HG03103 (cell line): ENCODE measurements around the gene SRSF9.

ENCODE experiments used
- ATAC-seq: cut with Tn5 transposase; IDR thresholded peaks from one replicate; pipeline ENCODE4 v1.9.1; 2021; ENCODE audit warnings: low read depth; ENCODE audit not compliant: unreplicated experiment

SRSF9 gene

GRCh38 chr12:120483621-120484020 lies 14.1 kb upstream of the SRSF9 start:
- no peak for ATAC-seq

DNA sequence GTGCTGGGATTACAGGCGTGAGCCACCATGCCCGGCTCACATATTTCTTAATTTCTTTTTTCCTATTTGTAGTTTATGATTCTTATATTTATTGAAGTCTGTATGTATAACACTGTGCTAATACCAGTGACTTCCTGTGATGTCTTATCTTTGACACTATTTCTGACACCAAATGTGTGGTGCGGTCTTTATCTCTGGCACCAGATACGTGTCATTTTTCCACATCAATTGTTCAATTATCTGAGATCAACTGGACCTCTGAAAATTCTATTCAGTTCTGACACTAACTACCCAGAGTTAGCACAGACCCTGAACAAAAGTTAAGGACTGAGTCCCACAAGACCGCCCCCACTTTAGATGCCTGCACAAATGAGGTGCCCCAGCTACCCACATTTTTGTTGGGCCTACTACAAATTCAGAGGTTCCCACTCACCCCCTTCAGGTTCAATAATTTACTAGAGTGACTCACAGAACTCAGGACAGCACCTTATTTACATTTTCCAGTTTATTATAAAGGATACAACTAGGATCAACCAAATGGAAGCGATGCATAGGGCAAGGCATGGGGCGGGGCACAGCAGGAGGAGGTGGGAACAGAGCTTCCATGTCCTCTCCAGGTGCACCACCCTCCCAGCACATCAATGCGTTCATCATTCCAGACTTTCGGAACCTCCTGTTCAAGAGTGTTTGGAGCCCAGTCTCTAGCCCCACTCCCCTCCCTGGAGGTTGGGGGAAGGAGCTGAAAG lies 11.6 kb upstream of the SRSF9 start:
- no peak for ATAC-seq

DNA sequence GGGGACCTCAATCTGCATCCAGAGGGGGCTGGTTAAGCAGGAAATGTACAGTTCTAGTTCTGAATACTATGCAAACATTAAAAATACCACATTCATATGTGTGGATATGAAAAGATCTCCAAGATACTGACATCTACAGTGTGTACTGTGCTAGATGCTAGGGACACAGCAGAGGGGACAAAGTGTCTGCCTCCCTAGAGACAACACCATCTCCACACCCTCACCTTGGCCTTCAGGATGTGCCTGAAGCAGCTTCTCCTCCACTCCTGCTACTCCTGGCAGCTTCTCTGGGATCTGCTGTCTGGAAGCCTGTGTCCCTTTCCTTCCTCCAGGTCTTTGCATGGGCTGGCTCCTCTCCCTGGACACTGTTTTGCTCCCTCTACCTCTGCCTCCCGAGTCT lies 10.7 kb upstream of the SRSF9 start:
- ATAC-seq = no peak

DNA sequence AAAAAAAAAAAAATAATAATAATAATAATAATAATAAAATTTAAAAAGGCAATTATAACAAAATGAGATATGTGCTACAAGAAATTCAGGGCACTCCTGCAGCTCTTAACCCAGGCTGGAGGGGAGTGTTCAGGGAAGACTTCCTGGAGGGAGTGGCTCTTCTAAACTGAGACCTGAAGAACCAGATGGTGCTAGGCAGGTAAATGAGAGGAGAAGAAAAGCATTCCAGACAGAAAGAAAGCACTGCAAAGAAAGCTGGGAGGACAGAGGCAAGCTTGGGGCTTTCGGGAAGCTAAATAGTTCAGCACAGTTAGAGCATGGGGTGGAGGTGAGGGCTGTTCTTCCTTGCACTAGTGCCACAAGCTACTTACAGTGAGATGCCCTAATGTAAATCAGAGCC lies 9.9 kb upstream of the SRSF9 start:
- no peak for ATAC-seq

DNA sequence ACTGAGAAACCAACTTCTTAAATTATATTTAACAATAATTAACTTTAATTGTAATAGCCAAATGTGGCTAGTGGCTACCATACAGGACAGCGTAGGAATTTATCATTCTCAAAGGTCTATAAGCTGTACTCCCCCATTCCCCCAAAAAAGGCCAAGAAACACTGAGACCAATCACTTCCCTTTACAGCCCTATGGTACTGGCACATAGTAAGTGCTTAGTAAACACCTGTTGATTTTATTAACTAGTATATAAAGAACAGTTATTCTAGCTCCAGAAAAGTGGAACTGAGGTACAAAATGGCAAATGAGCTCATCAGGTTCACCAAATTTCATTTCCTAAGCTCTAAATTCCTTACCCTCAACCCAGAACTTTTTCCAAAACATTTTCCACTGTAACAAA lies 6.1 kb upstream of the SRSF9 start:
- no peak for ATAC-seq

DNA sequence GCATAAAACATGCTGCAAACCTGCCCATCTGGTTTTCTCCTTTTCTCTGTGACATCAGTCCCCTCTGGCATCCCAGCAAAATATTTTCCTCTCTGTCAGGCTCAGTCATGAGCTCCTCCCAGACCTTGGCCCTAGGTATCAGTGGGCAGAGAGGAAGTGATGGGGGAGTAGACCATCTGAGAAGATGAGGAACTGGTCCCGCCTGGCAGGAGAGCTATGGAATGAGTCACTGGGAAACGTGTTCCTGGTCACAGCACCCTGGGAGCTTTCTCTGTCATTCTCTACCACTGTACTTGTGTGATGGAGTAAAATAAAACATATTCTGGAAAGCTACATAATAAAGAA lies 5.0 kb upstream of the SRSF9 start:
- no peak for ATAC-seq

DNA sequence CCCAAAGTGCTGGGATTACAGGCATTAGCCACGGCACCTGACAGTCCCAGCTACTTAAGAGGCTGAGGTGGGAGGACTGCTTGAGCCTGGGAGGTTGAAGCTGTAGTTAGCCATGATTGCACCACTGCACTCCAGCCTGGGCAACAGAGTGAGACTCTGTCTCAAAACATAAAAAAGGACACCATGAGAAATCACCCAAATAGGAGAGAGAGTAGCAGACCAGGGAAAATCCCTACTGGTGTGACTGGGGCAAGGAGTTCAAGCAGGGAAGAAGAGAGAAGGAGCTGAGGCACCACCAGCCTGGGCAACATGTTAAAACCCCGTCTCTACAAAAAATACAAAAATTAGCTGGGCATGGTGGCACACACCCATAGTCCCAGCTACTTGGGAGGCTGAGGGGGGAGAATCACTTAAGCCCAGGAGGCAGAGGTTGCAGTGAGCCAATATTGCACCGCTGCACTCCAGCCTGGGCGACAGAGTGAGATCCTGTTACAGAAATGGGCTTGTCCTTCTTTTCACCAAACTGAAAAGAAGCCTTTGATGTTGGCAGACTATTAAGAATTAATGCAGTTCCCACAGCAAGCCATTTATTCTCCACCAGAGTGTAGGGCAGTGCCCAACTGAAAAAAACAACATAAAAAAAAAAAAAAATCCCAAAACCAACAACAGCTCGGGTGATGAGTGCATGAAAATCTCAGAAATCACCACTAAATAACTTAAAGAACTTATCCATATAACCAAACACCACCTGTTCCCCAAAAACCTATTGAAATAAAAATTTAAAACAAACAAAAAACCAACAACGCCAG lies 4.5 kb upstream of the SRSF9 start:
- ATAC-seq = no peak

DNA sequence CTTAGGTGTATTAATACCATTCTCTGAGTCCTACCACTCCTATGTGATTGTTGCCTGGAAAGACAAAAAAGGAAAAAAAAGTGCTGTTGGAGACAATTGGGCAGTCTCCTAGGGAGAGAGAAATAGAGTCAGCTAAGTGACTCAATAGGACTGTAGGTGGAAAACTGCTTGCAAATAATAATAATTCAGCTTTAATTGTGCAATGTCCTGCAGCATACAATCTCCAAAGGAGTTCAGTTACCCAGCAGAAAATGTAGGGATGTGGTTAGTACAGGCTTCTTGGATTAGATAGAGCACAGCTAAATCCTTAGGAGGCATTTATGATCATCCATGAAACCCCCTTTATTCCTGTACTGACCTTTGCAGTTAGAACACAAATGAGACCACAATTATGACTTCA lies 3.0 kb upstream of the SRSF9 start:
- ATAC-seq = no peak

GRCh38 chr12:120470150-120470784 lies 719 bp upstream of the SRSF9 start:
- peak; percentile 3 for ATAC-seq

DNA sequence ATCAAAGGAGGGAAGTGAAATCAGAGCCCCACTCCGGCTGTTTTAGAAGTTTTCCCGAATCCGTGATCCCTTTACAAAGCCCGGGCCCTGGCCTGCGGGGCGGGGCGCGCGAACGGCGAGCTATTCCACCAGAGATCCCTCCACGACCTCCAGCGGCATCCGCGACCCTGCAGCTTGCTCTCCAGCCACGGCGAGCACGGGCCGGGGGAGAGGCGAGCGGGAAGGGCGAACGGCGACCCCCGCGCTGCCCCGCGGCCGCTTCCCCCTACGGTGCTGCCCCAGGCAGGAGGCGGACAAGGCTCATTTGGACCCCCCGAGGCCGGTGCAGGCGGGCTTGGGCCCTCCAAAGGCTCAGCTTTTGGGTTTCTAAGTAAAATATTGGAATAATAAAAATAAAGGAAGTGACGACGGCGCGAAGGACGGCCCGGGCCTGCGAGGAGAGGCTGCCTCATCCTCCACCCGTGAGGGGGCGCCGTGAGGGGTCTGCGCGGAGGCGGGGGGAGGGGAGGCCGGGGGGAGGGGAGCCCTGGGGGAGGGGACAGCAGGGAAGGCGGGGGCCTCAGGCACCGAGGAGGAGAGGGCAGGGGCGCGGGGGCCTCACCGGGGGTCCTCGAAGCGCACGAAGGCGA lies 613 bp downstream of the SRSF9 start:
- ATAC-seq = peak; percentile 21

- no peak for ATAC-seq
These were observed 1.2 kb downstream of the SRSF9 start for GRCh38 chr12:120468325-120468820.

GRCh38 chr12:120467439-120467838 lies 2.1 kb downstream of the SRSF9 start:
- ATAC-seq = no peak

DNA sequence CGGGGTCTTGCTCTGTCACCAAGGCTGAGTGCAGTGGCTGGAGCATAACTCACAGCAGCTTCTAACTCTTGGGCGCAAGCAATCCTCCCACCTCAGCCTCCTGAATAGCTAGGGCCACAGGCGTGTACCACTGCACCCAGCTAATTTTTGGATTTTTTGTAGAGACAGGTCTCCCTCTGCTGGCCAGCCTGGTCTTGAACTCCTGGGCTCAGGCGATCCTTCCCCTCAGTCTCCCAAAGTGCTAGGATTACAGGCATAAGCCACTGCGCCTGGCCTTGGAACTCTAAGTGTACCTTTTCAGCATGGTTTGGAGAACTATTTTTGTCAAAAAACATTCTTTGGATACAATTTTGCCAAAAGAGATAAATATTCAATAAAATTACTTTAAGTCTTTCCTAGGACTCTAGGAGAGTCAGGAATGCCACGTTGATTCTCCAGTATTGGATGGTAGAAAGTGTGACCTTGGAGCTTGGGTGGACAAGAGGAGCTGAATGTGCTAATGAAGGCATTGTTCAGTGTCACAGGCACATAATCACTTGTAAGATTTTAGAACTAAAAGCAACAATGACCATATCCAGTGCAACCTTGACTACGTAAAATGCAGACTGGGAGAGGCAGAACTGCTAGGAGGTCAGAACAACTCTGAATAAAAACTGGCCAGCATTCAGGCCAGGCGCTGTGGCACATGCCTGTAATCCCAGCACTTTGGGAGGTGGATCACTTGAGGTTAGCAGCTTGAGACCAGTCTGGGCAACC lies 2.8 kb downstream of the SRSF9 start:
- no peak for ATAC-seq

GRCh38 chr12:120465756-120466155 lies 3.8 kb downstream of the SRSF9 start:
- ATAC-seq = no peak

DNA sequence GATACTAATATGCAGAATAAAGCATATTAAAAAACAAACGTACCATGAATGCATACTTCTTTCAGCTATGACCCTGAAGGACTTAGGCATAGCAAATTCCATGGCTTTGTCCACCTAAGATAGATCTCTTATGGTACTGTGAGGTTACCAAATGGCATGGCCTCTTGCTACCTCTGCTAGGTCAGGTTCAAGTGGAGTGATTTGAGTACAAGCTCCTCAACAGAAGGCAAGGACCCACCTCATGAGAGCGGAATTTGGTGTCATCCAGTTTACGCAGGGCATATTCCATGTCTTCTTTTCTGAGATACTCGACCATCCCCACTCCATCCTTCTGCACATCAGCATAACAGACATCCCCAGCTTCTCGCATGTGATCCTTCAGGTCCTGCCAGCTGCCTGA lies 5.8 kb downstream of the SRSF9 start:
- ATAC-seq = no peak

- ATAC-seq = no peak
These were observed 7.4 kb downstream of the SRSF9 start for GRCh38 chr12:120462099-120462640.

GRCh38 chr12:120460157-120460556 lies 9.4 kb downstream of the SRSF9 start:
- no peak for ATAC-seq

GRCh38 chr12:120457133-120457532 lies 12.4 kb downstream of the SRSF9 start:
- ATAC-seq = no peak

- no peak for ATAC-seq
These were observed 14.2 kb downstream of the SRSF9 start for GRCh38 chr12:120455302-120455701.

GRCh38 chr12:120453977-120454376 lies 15.6 kb downstream of the SRSF9 start:
- ATAC-seq = no peak
